Chondrocyte (in vitro differentiated cells): Measurements from ENCODE around the gene ZIC3. TPM values are rescaled to one million over a fixed set of nuclear protein-coding genes. Genes with fewer than 3 reads are reported as not detected.

Experiments used
- DNase-seq: peaks from one replicate; pipeline ENCODE4 v3.0.0; 2021; ENCODE audit warnings: mixed read lengths, low spot score
- H3K27ac Mint-ChIP-seq: one replicate; pipeline ENCODE4 v1.8.0; 2021; ENCODE audit warnings: mild to moderate bottlenecking, moderate library complexity, mixed read lengths; ENCODE audit not compliant: unreplicated experiment
- H3K27me3 Mint-ChIP-seq: 2 replicates; pipeline ENCODE4 v1.8.0; 2021; ENCODE audit warnings: low read depth, mixed read lengths
- H3K36me3 Mint-ChIP-seq: 2 replicates; pipeline ENCODE4 v1.8.0; 2021; ENCODE audit warnings: low read depth, mixed read lengths
- H3K4me1 Mint-ChIP-seq: 2 replicates; pipeline ENCODE4 v1.8.0; 2021; ENCODE audit warnings: low read depth, mild to moderate bottlenecking, mixed read lengths
- H3K4me3 Mint-ChIP-seq: one replicate; pipeline ENCODE4 v1.8.0; 2021; ENCODE audit warnings: mild to moderate bottlenecking, moderate library complexity, mixed read lengths; ENCODE audit not compliant: unreplicated experiment
- H3K9me3 Mint-ChIP-seq: 2 replicates; pipeline ENCODE4 v1.8.0; 2021; ENCODE audit warnings: low read depth, mixed read lengths
- total RNA-seq: library from RNA; stranded (reverse); gene quantifications from 3 replicates; pipeline ENCODE4 v1.2.1, GENCODE V29; 2021
- TF ChIP-seq, protein P1 (sequence below): fragments of 200-600 bp; sonication (generic); IDR thresholded peaks from 2 replicates; pipeline ENCODE4 v1.5.0; 2021; ENCODE audit warnings: antibody characterized with exemption, mild to moderate bottlenecking, moderate library complexity

The ZIC3 gene
- total RNA-seq, 1 donor from 2014 or later, result not detected

- no peak for DNase-seq
- Mint-ChIP-seq H3K27me3 (peaks cover 24% of the 10 kb centered on the region), H3K27ac (no peak overlapping the region), H3K9me3 (peaks cover 2% of the 10 kb centered on the region), H3K4me1 (no peaks in the 10 kb centered on the region), H3K36me3 (no peaks in the 10 kb centered on the region), H3K4me3 (no peak overlapping the region)
- TF ChIP-seq, protein P1, sequence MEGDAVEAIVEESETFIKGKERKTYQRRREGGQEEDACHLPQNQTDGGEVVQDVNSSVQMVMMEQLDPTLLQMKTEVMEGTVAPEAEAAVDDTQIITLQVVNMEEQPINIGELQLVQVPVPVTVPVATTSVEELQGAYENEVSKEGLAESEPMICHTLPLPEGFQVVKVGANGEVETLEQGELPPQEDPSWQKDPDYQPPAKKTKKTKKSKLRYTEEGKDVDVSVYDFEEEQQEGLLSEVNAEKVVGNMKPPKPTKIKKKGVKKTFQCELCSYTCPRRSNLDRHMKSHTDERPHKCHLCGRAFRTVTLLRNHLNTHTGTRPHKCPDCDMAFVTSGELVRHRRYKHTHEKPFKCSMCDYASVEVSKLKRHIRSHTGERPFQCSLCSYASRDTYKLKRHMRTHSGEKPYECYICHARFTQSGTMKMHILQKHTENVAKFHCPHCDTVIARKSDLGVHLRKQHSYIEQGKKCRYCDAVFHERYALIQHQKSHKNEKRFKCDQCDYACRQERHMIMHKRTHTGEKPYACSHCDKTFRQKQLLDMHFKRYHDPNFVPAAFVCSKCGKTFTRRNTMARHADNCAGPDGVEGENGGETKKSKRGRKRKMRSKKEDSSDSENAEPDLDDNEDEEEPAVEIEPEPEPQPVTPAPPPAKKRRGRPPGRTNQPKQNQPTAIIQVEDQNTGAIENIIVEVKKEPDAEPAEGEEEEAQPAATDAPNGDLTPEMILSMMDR, result no peak
Measured at GRCh38 chrX:137575596-137576255, 9.8 kb downstream of the ZIC3 start.

DNA sequence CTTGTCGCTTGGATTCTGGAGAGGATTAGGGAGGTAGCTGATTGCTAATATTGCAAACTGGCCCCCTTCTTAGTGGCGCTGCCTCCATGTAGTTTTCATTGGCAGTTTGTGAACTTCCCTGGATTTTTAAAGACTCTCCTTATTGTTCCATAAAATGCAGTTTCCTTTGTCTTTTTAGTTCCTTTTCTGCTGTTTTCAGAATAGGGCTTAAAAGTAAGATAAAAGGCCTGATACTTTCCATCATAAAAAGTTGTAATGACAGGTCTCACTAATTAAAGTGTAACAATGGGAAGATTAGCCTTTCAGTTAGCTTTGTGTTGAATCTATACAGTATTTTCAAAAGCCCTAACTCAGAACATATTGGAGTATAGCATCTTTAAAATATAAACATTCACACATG, 21.2 kb downstream of the ZIC3 start:
- H3K4me1 Mint-ChIP-seq, result no peaks in the 10 kb centered on the region
- no peaks in the 10 kb centered on the region for H3K27me3 Mint-ChIP-seq
- DNase-seq, result no peak
- TF ChIP-seq, protein P1, result no peak
- peaks cover 9% of the 10 kb centered on the region for H3K9me3 Mint-ChIP-seq
- no peak overlapping the region for H3K27ac Mint-ChIP-seq
- H3K4me3 Mint-ChIP-seq, result no peak overlapping the region
- no peaks in the 10 kb centered on the region for H3K36me3 Mint-ChIP-seq

DNA sequence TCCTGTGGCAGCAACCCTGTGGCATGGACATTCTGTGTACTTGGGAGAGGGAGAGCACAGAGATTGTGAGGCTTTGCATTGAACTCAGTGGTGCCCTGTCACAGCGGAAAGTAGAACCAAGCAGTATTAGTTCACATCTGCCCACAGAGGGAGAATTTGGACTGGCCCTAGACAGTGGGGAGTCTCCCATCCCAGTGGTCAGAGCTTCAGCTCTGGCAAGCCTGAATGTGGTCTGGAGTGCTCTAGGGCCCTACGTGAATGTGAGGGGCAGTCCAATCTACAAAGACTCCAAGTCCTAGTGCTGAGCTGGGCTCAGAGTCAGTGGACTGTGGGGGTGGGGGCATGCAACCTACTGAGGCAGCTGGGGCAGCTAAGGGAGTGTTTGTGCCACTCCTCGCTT, 34.8 kb downstream of the ZIC3 start:
- H3K4me3 Mint-ChIP-seq, result no peak overlapping the region
- no peaks in the 10 kb centered on the region for H3K36me3 Mint-ChIP-seq
- no peaks in the 10 kb centered on the region for H3K27me3 Mint-ChIP-seq
- TF ChIP-seq, protein P1, result no peak
- H3K9me3 Mint-ChIP-seq, result peaks cover 40% of the 10 kb centered on the region
- DNase-seq, result no peak
- no peaks in the 10 kb centered on the region for H3K4me1 Mint-ChIP-seq
- no peak overlapping the region for H3K27ac Mint-ChIP-seq
